Suppressor macrophage treated with lipopolysaccharide for 1 hour (primary cell): ENCODE measurements around the gene SLC35F1.
A peak's percentile ranks its signal among the peaks of the same experiment; 100 is the strongest.

ENCODE experiments used
- DNase-seq, 3 donors: peaks; one replicate each; pipeline ENCODE4 v3.0.0-alpha.2; 2020 to 2022

Gene SLC35F1

DNA sequence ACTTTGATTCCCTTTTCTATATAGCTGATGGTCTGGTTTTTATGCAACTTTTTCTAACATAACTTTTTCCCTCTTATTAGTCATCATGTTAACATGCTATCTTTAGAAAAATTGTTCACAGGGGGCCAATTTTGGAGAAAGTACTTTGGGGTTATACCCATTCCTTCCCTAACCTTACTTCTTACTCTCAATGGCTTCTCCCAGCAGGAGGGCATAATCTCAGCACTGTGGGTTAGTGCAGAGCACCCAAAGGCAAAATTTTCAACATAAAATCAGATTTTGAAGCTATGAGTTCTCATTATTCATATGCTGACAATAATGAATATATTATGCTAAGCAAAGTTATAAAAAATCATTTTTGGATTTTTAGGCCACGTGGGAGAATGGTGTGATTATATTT lies 299.2 kb downstream of the SLC35F1 start:
- no peak for DNase-seq

DNA sequence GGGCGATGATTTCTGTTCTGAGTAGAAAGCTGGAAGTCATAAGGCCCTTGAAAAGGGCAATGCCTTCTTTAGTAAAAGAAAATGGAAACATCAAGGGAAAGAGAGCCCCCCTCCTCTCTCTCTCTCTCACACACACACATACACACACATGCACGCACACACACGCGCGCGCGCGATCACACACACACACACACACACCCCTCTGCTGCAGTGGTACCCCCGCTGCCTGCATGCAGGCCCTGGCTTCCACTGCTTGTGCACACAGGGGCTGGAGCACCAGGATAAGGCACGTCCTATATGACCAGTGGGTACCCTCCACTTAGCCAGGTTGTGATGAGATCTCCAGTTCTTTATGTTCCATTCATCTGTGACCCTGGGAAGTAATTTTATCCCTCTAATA lies 300.9 kb downstream of the SLC35F1 start:
- no peak for DNase-seq

DNA sequence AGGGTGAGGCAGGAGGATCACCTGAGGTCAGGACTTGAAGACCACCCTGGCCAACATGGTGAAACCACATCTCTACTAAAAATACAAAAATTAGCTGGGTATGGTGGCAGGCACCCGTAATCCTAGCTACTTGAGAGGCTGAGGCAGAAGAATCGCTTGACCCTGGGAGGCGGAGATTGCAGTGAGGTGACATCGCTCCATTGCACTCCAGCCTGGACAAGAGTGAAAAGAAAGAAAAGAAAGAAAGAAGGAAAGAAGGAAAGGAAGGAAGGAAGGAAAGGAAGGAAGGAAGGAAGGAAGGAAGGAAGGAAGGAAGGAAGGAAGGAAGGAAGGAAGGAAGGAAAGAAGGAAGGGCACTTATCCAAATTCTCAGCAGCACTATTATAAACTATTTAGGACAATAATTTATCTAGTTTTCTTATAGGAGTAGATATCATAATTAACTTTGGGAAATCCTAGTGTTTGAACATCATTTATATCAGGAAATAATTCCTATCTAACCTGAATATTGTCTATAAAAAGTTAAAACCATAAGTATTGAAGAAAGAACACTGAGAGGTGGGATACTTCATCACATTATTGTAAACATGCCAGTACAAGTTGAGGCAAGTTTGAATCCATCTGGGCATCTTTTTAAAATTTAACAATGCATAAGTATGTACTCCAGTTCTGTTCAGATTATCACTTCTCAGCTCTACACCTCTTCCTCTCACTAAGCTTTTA lies 305.5 kb downstream of the SLC35F1 start:
- DNase-seq: no peak

DNA sequence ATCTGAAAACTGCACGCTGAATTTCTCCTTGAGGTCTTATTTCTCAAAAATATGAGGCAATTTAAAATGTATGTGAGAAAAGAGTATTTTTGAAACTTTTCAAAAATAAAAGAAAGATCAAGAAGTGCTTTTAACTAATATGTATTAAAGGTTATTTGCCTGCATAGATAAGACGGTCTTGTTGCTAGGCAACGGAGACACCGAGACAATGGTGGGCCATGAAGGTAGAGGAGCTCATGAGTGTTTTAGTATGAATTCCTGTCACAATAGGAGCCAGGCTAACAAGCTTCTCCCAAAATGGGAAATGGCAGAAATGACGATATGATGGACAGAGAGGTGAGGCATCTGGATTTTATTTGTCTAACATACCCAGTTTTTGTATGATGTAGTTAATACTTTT lies 308.2 kb downstream of the SLC35F1 start:
- no peak for DNase-seq

DNA sequence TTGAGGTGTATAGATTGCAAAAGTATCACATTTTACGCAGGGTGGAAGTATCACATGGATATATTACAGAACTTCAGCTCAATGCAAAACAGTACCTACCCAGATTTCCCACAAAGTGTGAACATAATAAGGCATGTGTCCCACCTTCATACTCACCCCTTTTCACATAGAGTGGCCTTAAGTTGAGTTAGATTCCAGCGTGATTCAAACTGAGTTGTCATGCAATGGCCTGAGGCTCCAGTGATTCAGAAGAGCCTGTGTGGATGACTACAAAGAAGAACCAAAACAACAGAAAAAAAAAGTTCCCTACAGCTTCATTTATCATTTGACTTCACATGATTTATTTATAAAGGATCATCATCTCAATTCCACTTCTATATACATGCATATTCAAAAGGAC lies 309.7 kb downstream of the SLC35F1 start:
- no peak for DNase-seq

DNA sequence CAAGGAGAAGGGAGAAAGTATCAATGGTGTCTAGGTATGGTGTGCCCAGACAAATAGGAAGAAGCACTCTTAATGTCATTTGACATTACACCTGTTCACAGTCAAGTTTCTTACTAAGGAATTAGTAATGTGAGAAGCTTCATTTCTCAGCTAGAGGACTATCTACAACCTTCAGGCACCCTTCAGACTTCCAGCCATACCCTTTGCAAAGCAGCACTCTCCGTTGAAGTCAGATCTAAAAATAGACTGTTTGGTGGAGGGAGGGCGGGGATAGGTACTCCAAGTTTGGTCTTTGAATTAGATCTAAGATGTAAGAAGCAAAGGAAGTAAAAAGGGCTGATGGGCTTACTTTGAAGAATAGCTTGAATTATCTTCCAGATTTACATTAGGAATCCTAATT lies 311.1 kb downstream of the SLC35F1 start:
- no peak for DNase-seq

DNA sequence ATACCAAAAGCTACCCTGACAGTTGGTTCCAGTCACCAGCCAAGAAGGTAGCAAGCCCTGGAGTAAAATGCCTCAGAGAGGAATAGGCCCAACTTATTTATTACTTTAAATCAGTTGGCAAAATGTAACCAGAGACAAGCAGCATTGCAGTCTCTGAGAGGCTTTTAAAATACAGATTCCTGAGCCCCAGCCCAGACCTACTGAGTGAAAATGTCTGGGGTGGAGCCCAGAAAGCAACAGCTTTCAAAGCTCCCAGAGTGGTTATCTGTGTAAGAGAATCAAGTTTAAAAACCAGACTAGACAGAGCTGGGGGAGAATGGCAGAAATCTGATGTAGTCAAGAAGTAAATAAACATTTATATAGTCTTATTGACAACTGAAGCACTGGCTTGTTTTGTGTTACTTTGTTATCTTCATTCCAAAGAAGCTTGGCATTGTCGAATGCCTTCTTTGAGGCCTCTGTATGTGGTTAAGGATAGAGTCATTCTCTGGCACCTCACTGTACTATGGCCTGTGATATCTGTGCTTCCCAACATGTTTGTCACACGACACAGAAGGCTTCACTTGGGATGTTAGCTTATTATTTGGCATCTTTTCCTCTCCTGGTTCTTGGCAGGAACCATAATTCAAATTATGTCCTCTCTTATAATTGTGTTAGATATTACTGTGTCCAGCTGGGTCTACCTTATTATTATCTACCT lies 313.5 kb downstream of the SLC35F1 start:
- DNase-seq: no peak

DNA sequence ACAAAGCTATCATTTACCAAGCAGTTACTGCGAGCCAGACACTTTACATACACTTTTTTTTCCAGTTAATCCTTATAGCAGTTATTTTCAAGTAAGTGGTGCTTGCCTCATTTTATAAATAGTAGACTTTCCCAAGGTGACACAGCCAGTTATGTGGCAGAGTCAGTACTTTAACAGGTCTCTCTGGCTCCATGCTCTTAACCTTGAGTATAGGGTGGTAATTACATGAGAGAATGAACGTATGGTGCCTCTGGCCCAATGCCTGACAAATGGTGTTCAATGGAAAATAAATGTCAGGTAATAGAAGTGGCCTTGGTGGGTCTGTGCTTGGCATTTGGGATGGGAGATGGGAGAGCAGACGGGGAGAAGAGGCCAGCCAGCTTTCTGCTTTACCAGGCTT lies 316.3 kb downstream of the SLC35F1 start:
- no peak for DNase-seq

DNA sequence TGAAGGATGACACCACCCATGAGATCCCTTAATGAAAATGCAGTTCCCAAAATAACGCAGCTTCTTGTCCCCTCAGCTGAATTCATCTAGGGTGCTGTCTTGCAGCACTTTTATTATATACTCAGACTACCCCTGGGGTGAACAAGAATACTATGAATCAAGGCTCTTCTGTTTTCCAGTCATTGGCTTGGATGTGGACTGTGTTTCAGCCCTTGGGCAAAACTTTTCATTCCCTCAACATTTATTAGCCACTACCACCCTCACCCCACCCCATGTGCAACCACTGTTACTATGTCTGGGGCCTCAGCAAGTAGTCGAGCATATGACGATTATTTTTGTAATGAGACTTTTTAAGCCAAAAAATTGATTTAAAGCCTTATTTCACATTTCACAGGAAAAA lies 321.8 kb downstream of the SLC35F1 start:
- DNase-seq: no peak

DNA sequence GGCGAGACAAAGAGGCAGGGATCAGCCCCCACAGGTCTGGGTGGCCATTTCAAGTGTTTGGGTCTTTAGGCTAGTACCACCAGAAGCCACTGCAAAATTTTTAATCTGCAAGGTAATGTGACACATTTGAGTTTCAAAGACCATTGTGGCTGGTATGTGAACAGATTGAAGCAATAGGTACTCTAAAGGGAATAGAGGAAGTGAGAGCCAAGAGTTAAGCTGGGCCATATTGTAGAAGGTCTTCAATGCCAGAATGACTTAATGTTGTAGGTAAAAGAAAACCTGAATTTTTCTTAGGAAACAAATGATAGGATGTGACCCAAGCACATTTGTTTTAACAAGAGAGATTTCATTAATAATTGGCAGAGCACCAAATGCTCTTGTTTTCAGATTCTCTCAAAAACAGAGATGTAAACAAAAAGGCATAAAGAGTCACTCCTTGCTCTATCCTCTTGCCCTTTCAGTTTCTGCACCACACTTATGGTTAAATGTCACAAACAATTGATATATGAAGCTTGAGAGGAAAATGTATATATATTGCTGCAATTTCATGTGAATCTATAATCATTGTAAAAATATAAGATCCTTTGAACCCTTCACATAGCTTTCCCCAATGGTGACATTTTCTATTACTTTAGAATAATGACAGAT lies 333.9 kb downstream of the SLC35F1 start:
- no peak for DNase-seq

DNA sequence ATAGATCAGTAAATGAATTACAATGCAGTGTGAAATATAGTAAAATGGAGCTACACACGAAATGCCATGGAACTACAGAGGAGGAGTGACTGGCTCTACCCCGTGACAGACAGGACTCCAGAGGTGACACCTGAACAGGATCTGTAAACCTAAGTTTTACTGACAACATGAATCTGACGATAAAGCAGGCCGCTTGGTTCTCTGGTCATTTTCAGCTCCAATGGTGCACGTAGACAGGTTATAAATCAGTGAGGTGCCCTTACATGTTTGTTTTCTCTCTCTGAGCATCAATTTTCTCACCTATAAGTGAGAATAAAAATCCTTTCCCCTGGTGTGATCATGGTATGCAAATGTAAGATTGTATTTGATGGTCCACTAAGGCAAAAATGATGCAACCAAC lies 339.3 kb downstream of the SLC35F1 start:
- no peak for DNase-seq

DNA sequence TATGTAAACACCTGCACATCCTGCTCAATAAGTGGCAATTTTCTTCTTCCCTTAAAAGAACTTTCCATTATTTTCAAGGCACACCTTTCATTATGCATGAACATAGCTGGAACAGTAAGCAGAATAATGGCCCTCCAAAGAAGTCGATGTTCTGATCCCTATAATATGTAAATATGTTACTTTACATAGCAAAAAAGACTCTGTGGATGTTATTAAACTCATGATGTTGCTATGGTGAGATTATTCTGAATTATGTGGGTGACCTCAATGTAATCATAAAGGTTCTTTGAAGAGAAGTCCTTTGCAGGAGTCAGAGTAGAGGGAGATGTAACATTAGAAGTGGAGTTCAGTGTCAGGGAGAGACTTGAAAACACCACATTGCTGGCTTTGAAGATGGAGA lies 341.1 kb downstream of the SLC35F1 start:
- DNase-seq: no peak

DNA sequence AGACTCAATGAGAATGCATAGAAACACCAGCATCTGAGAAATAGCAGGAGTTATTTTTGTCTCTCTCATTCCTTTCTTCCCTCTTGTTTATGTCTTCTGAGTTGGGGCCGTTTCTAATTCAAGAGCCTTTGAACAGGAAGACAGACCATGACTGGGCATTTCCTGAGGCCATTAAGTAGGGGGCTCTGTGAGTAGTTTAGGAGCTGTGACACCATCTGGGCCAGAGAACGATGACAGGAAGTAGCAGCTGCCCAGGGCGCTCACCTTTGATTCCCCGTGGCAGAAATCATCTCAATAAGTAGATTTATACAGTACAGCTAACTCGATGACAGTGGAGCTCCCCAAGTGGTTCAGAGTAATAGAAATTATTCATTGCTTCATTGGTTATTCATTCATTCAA lies 342.6 kb downstream of the SLC35F1 start:
- no peak for DNase-seq

DNA sequence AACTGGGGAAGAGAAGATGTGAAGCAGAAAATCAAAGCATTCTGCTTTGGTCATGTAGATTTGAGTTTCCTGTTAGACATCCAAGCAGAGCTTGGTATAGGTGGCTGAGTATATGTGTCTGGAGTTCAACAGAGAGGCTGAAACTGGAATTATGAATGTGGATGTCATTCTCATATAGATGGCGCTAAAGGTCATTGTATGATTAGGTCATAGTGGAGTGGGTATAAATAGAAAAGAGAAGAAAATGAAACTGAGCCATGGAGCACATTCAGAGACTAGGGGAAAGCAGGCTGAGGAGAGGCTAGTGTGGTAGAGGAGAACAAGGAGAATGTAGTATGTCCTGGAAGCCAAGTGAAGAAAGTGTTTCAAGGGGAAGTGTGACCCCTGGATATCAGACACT lies 345.4 kb downstream of the SLC35F1 start:
- peak; percentile 22 to 58 (median 28) for DNase-seq

DNA sequence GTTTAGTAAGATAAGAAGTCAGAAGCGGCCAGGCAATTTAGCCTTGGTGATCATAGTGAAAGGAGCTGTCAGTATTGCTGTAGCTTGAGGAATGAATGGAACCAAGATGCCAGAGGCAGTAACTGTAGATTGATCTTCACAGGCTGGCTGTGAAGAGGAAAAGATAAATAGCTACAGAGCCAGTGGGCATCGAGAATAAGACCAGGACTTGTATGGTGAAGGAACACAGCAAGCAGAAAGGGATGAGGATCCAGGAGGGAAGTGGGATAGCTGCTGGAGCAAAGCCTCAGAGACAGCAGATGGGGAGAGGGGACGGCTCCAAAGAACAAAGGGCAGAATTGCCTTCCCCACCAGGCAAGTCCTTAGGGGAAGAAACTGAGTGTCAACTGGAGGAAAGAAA lies 346.7 kb downstream of the SLC35F1 start:
- no peak for DNase-seq

DNA sequence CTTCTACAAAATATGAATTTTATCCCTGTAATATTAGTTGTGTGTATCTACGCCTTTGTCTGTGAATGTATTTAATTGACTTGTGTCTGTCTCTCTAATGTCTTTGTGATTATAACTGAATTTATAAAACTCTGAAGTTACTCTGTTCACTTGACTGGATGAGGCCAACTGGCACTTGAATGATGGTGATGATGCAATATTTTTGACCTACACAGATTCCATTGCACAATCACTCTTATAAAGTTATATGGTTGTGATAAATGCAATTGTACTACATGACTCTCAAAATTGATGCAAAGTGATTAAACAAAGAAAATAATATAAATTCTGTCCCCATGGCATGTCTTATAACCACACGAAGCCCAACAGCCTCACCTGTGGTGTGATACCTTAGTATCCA lies 353.8 kb downstream of the SLC35F1 start:
- DNase-seq: no peak

DNA sequence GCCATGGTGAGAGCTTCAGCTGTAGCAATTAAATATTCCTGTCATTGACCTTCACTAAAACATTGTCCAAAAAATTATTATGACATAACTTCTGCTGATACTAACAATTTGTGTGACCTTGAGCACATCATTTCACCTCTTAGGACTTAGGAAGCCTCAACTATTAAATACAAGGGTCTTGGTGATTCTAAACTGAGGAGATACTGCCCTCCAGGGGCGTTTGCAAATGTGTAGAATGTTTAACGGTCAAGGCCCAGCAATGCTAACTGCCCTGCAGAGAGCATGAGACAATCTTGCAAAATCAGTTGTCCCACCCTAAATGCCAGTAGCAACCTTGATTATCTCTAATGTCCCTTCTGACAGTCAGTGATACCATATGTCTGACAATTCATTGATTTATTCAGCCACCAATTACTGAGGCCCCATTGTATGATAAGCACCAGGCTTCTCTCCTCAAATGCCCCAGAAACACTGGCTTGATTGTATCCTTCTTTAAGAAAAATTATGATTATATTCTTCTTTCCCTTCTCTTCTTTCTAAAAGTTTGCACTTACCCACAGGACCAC lies 356.9 kb downstream of the SLC35F1 start:
- no peak for DNase-seq

DNA sequence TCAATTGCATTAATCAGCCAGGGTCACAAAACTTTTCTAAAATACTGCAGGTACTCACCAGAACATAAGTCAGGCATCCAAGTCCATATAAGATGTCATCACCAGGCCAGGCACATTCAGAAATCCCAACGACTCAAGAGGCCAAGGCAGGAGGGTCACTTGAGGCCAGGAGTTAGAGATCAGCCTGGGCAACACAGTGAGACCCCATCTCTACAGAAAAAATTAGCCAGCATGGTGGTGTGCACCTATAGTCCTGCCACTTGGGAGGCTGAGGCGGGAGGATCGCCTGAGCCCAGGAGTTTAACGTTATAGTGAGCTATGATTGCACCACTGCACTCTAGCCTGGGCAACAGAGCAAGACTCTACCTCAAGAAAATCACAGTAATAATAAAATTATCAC lies 362.6 kb downstream of the SLC35F1 start:
- no peak for DNase-seq

DNA sequence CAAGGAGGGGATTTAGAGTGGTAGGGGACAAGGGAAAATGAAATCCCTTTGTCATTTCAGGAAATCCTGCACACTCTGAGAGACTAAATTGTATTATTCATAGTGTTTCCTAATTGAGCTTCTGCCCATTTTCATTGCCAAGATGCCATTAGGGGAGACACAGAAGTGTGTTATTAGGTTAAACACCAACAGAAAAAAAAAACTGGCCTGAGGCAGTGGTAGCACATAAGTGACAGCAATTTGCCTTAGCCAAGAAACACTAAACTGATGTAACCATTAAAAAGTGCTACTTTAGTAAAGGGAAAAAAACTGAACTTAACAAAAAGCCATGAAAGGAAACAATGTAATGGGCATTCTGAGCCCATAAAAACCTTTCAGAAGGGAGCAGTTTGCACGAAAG lies 370.6 kb downstream of the SLC35F1 start:
- no peak for DNase-seq

DNA sequence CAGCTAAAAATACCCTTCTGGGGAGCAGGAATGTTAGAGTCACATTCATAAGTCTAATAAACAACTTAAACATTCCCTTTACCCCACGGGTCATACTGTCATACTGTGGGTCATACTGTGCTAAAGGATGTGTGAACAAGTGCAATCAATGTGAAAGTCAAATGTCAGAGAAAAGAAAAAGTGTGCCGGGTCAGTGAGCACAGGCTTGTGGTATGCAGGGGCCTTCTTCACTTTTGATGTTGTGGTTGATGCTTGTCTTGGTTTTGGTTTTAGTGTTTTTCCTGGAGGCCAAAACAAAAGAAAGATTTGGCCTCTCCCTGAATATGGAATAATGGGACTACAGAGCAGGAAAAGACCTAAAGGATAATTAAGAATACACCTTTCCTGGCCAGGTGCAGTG lies 373.1 kb downstream of the SLC35F1 start:
- DNase-seq: no peak

DNA sequence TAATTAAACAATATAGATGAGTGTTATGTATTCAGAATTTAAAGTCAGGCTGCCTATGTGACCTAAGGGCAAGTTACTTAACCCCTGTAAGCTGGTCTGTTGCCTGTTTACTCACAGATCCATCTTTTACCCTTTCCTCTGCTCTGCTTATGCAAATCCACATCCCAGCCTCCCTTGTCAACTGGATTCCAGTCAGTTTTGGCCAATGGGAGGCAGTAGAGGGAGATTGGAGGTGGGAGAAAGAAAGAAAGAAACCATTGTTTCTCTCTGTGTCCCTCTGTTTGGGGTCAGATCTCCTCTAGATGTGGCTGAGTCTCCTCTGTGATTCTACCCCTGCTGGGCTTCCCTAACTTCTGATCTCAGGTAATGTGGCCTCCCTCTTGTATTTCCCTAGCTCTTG lies 374.2 kb downstream of the SLC35F1 start:
- DNase-seq: no peak

DNA sequence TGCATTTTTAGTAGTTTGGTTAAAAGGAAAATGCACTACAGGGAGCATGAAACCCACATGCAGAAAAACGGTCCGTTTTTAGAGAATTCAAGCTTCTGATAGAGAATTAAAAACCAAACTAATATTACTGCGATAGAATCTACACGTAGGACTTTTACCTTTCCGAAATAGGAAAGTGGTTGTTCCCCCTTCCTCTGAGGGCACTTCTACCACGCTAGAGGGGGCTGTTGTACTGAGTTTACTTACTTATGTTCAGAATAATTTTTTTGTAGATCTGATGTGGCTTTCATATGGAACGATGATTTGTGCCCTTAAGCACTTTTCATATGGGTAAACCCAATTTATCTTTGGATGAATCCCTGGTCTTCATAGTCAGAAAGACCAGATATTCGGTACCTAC lies 376.7 kb downstream of the SLC35F1 start:
- peak; percentile 62 to 68 (median 64) for DNase-seq

DNA sequence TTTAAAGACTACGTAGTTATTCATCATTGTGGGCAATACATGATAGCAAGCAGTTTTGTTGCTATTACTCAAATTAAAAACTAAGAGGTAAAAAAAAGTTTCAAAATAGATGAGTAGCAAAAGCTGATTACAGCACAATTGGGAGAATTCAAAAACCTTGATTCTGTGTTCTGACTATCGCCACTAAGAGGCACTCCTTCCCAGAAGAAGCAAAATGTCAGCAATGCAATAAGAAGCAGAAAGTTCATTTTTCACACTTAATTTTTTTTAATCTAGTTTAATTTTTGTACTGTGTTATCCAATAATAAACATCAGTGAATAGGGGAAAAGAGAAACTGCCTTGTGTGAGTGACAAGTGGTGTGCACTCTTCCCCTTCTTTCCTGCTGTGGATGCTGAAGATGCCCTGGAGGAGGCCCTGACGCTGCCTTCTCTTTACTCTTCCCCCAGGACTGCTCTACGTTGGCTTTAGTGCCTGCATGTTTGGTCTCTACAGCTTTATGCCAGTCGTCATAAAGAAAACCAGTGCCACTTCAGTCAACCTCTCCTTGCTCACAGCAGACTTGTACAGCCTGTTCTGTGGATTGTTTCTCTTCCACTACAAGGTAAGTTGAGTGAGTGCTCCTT lies 377.8 kb downstream of the SLC35F1 start:
- no peak for DNase-seq

DNA sequence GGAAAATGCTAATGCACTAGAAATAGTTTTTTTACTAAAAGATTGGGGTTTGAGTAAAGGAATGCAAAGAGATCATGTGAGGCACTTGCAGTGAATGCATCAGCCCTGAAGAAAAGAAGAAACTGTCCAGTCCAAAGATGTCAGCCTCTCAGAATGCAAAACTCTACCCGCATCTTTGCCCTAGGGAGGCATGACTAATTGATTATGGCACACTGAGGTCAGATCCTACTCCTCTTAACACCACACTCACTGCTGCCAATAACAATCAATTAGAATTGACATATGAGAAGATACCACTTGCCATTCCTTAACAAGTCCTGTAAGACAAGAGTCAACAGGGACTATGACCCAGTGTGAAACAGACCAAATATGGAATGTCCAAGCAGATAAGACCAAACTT lies 378.7 kb downstream of the SLC35F1 start:
- no peak for DNase-seq
